ENCODE results near the gene CUX1. TPM values are rescaled to one million over a fixed set of nuclear protein-coding genes. Genes with fewer than 3 reads are reported as not detected.

CUX1 gene
- total RNA-seq, 3 donors from 2014 or later: 85.2 to 167 (median 120) TPM

DNA sequence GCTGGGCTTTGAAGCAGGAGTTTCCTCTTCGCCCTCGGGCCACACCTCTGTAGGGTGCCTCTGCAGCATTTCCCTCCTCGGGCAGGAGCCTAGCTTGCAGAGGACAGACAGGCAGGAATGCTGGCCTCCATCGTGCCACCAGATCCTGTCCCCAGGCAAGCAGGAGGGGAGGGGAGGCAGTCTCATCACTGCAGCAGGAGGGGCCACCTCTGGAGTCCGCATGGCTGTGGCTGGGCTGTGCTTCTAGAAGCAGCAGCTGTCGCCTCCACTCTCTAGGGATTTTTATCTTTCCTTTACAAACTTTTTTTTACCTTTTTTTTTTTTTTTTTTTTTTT lies 181.4 kb downstream of the CUX1 start:
- ATAC-seq (no peak), DNase-seq (no peak)
- Histone ChIP-seq H3K36me3 (ENCODE audit: low read depth) (no peaks in the 10 kb centered on the region), H3K4me1 (ENCODE audit: low read depth) (no peaks in the 10 kb centered on the region), H3K9me3 (no peaks in the 10 kb centered on the region), H3K4me3 (no peak overlapping the region)
- intact Hi-C loops (cut with DNase I, micrococcal nuclease): no loop called here
- TF ChIP-seq, protein P1, sequence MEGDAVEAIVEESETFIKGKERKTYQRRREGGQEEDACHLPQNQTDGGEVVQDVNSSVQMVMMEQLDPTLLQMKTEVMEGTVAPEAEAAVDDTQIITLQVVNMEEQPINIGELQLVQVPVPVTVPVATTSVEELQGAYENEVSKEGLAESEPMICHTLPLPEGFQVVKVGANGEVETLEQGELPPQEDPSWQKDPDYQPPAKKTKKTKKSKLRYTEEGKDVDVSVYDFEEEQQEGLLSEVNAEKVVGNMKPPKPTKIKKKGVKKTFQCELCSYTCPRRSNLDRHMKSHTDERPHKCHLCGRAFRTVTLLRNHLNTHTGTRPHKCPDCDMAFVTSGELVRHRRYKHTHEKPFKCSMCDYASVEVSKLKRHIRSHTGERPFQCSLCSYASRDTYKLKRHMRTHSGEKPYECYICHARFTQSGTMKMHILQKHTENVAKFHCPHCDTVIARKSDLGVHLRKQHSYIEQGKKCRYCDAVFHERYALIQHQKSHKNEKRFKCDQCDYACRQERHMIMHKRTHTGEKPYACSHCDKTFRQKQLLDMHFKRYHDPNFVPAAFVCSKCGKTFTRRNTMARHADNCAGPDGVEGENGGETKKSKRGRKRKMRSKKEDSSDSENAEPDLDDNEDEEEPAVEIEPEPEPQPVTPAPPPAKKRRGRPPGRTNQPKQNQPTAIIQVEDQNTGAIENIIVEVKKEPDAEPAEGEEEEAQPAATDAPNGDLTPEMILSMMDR (IDR thresholded peaks at IDR 0.05): no peak

GRCh38 chr7:101999393-101999792 lies 182.0 kb downstream of the CUX1 start:
- intact Hi-C loops (cut with DNase I, micrococcal nuclease): no loop called here
- H3K4me3 ChIP-seq: no peak overlapping the region

DNA sequence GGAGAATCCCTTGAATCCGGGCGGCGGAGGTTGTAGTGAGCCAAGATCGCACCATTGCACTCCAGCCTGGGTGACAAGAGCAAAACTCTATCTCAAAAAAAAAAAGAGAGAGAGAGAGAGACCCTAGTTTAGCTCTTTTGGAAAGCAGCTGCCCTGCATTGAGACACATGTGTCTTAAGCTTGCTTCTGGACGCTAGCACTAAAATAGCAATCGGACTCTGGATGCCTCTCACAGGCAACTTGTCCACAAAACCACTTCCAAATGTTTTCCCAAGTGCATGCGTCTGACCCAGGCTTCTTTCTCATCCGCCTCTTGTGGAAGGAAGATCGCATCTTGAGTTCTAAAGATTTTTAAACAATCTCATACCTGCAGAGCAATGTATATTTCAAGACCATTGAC lies 182.7 kb downstream of the CUX1 start:
- TF ChIP-seq, protein P1 (IDR thresholded peaks at IDR 0.05): no peak
- Histone ChIP-seq H3K4me1 (ENCODE audit: low read depth) (no peaks in the 10 kb centered on the region), H3K9me3 (no peaks in the 10 kb centered on the region), H3K4me3 (no peak overlapping the region), H3K36me3 (ENCODE audit: low read depth) (no peaks in the 10 kb centered on the region)
- intact Hi-C loops (cut with DNase I, micrococcal nuclease): no loop called here
- no peak for ATAC-seq
- no peak for DNase-seq

More at GRCh38 chr7:101999393-101999792, 182.0 kb downstream of the CUX1 start:
- TF ChIP-seq, protein P1 (IDR thresholded peaks at IDR 0.05): no peak
- H3K4me1 ChIP-seq (ENCODE audit: low read depth): no peaks in the 10 kb centered on the region
- H3K36me3 ChIP-seq (ENCODE audit: low read depth): no peaks in the 10 kb centered on the region
- no peaks in the 10 kb centered on the region for H3K9me3 ChIP-seq
- DNase-seq (no peak), ATAC-seq (no peak)

- Histone ChIP-seq H3K4me3 (no peak overlapping the region), H3K36me3 (ENCODE audit: low read depth) (no peaks in the 10 kb centered on the region), H3K9me3 (no peaks in the 10 kb centered on the region), H3K4me1 (ENCODE audit: low read depth) (no peaks in the 10 kb centered on the region)
- ATAC-seq: no peak
- TF ChIP-seq, protein P1 (IDR thresholded peaks at IDR 0.05): no peak
- intact Hi-C loops (cut with DNase I, micrococcal nuclease): no loop called here
- DNase-seq: no peak
These were observed 186.8 kb downstream of the CUX1 start for GRCh38 chr7:102004229-102004628.

DNA sequence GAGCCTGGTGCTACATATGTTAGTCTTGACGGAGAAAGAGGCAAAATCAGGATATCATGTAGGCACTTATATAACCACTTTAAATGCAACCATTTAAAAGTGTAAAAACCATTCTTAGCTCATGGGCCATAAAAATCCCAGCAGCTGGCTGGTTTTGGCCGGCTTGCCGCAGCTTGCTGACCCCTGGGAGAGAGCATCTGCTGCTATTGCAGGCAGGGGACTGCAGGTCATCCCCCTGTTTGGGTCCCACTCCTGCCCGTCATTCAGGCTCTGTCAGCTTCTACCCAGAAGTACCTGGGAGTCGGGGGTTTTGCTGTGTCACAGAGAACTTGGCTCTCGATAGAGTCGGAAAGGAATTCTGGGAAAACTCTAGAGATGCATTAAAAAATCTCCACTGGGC lies 187.4 kb downstream of the CUX1 start:
- ATAC-seq (no peak), DNase-seq (no peak)
- no peak overlapping the region for H3K4me3 ChIP-seq
- no peaks in the 10 kb centered on the region for H3K9me3 ChIP-seq
- TF ChIP-seq, protein P1 (IDR thresholded peaks at IDR 0.05): no peak
- no peaks in the 10 kb centered on the region for H3K36me3 ChIP-seq (ENCODE audit: low read depth)
- H3K4me1 ChIP-seq (ENCODE audit: low read depth): no peaks in the 10 kb centered on the region
- intact Hi-C loops (cut with DNase I, micrococcal nuclease): no loop called here

DNA sequence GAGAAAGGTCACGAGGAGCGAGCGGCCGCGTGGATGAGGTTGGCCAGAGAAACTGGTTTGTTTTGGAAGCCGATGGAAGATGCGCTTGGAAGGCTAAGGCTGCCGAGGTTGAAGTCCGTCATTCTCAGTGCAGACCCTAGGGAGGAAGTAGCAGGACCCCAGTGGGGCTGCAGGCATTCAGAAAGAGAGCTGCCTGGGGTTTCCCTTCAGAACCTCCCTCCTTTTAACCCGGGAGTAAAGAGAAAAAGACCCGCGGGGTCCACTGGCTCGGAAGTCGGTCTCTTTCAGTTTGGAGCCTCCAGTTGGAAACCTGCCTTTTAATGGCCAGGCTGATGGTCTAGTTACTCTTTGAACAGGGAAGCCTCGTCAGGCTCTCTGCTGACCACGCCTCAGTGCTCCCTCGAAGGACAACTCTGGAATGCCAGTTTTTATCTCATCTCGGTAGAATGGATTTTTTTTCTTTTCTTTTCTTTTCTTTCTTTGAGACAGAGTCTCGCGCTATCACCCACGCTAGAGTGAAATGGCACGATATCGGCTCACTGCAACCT lies 188.6 kb downstream of the CUX1 start:
- H3K36me3 ChIP-seq (ENCODE audit: low read depth): no peaks in the 10 kb centered on the region
- H3K4me3 ChIP-seq: no peak overlapping the region
- TF ChIP-seq, protein P1 (IDR thresholded peaks at IDR 0.05): no peak
- DNase-seq (no peak), ATAC-seq (no peak)
- intact Hi-C loops (cut with DNase I, micrococcal nuclease): no loop called here
- H3K9me3 ChIP-seq: no peaks in the 10 kb centered on the region
- no peaks in the 10 kb centered on the region for H3K4me1 ChIP-seq (ENCODE audit: low read depth)

Measured in mucosa of descending colon (tissue), 3 donors.